DND-41 (cell line): Measurements from ENCODE around the gene CDK2AP2.

Experiments used
- ATAC-seq: fragments of 200-7000 bp; cut with Tn5 transposase; 3 replicates; pipeline ENCODE4 v1.9.1; 2021; ENCODE audit warnings: low read depth; ENCODE audit not compliant: insufficient read depth
- DNase-seq: peaks from one replicate; pipeline ENCODE4 v3.0.0-alpha.2; 2020
- H2AFZ ChIP-seq: 2 replicates; pipeline ENCODE4 v1.6.0; 2012; ENCODE audit warnings: low read depth, low read length
- H3K27ac ChIP-seq: 2 replicates; pipeline ENCODE4 v1.5.1; 2012; ENCODE audit warnings: low read length, inconsistent platforms
- H3K27me3 ChIP-seq: fragments of 200-600 bp; sonication (generic); 2 replicates; pipeline ENCODE4 v1.6.0; 2012; ENCODE audit warnings: low read length, mild to moderate bottlenecking, inconsistent platforms; ENCODE audit not compliant: insufficient read depth, poor library complexity
- H3K36me3 ChIP-seq: 2 replicates; pipeline ENCODE4 v1.5.1; 2012; ENCODE audit warnings: low read length, inconsistent platforms; ENCODE audit not compliant: insufficient read depth
- H3K4me1 ChIP-seq: 2 replicates; pipeline ENCODE4 v1.5.1; 2012; ENCODE audit warnings: mild to moderate bottlenecking, low read length; ENCODE audit not compliant: insufficient read depth
- H3K4me2 ChIP-seq: 2 replicates; pipeline ENCODE4 v1.6.0; 2012; ENCODE audit warnings: mild to moderate bottlenecking, moderate library complexity, low read length, inconsistent platforms; ENCODE audit not compliant: insufficient read depth
- H3K4me3 ChIP-seq, 2 experiments: fragments of 200-600 bp in 1 of 2; shearing (Covaris generic) in 1 of 2; 2 replicates each; pipeline ENCODE4 v1.5.1; 2012 to 2016; ENCODE audit warnings: inconsistent platforms in 2 of 2, low read length in 2 of 2, mild to moderate bottlenecking in 2 of 2, low read depth in 1 of 2, moderate library complexity in 1 of 2
- H3K79me2 ChIP-seq: 2 replicates; pipeline ENCODE4 v1.6.0; 2012; ENCODE audit warnings: low read length, inconsistent platforms; ENCODE audit not compliant: insufficient read depth
- H3K9ac ChIP-seq: 2 replicates; pipeline ENCODE4 v1.6.0; 2012; ENCODE audit warnings: low read depth, mild to moderate bottlenecking, inconsistent platforms, low read length, moderate library complexity
- H3K9me3 ChIP-seq: 2 replicates; pipeline ENCODE4 v1.5.1; 2012; ENCODE audit warnings: low read length, moderate library complexity, mild to moderate bottlenecking, inconsistent platforms; ENCODE audit not compliant: insufficient read depth, severe bottlenecking
- H4K20me1 ChIP-seq: 2 replicates; pipeline ENCODE4 v1.6.0; 2012; ENCODE audit warnings: low read length; ENCODE audit not compliant: insufficient read depth
- EZH2 ChIP-seq: IDR thresholded peaks from 3 replicates; pipeline ENCODE4 v1.6.1; 2012; ENCODE audit warnings: borderline replicate concordance, low read depth, mild to moderate bottlenecking, moderate library complexity, low read length, inconsistent platforms; ENCODE audit not compliant: severe bottlenecking
- TF ChIP-seq, protein P1 (sequence below): IDR thresholded peaks from 2 replicates; pipeline ENCODE4 v1.5.1; 2012; ENCODE audit warnings: borderline replicate concordance, low read length, moderate library complexity, mild to moderate bottlenecking; ENCODE audit not compliant: poor library complexity, severe bottlenecking; ENCODE audit errors: extremely low read depth

The CDK2AP2 gene

DNA sequence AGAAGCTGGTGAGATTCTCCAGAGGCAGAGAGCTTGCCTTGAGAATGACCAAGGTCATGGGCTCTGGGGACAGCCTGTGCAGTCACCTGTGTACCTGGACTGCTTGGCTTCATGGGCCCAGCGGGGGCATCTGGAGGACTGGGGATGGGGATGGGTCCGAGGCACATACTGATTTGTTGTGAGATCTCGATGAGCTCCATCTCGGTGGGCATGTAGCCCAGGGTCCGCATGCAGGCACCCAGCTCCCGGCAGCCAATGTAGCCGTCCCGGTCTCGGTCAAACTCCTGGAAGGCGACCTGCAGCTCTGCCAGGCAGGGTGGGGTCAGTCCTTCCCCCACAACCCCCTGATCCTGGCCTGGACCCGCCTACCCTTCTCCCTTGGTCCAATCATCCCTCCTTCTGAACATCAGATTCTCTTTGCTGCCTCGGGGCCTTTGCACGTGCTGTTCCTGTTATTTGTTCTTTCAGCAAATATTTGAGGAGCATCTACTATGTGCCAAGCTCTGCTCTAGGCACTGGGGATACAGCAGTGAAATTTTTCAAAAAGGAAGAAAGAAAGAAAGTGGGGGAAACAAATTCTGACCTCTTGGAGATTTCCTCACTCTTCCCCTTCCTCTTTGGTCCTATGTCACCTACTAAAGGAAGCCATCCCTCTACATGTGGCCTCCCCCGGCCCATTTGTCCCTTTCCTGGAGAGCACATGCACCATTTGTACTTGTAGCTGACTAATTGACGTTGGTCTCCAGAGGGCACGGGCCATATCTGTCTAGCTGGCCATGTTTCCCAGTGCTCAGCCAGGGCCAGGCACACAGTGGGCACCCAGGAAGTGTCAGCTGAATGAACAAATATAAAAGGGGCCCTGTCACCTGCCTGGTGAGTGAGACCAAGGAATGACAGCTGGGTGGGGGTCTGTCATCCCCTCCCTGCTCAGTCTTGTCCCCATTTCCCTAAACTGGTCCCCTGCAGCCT, 13.2 kb upstream of the CDK2AP2 start:
- Histone ChIP-seq H3K9ac (no peak overlapping the region), H3K36me3 (no peaks in the 10 kb centered on the region), H3K27ac (no peak overlapping the region), H3K4me3 (no peak overlapping the region), H3K4me1 (no peaks in the 10 kb centered on the region), H3K4me2 (no peak overlapping the region), H2AFZ (no peak overlapping the region), H3K9me3 (no peaks in the 10 kb centered on the region), H3K27me3 (no peaks in the 10 kb centered on the region), H3K79me2 (no peaks in the 10 kb centered on the region), H4K20me1 (no peaks in the 10 kb centered on the region)
- DNase-seq (no peak), ATAC-seq (no peak)
- TF ChIP-seq EZH2 = no peak

DNA sequence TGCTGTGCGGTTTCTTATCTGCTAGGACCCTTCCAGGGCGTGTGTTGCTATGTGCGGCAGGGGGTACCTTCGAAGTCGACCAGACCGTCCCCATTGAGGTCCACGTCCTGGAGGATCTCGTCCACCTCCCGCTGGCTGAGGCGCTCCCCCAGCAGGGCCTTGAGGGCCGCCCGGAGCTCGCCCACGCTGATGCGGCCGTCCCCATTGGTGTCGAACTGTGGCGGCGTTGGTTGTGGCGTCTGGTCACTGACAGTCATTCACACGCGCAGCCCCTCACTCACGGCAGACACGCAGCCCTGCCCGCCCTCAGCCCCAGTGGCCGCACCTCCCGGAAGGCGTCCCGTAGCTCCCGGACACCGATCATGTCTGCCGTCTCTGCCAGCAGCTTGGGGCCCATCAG, 11.8 kb upstream of the CDK2AP2 start:
- Histone ChIP-seq H3K9ac (no peak overlapping the region), H3K79me2 (no peaks in the 10 kb centered on the region), H3K27ac (no peak overlapping the region), H3K4me3 (no peak overlapping the region), H3K36me3 (no peaks in the 10 kb centered on the region), H4K20me1 (no peaks in the 10 kb centered on the region), H3K4me2 (no peak overlapping the region), H3K27me3 (no peaks in the 10 kb centered on the region), H2AFZ (no peak overlapping the region), H3K9me3 (no peaks in the 10 kb centered on the region), H3K4me1 (no peaks in the 10 kb centered on the region)
- ATAC-seq (no peak), DNase-seq (no peak)
- TF ChIP-seq EZH2 = no peak
- TF ChIP-seq, protein P1, sequence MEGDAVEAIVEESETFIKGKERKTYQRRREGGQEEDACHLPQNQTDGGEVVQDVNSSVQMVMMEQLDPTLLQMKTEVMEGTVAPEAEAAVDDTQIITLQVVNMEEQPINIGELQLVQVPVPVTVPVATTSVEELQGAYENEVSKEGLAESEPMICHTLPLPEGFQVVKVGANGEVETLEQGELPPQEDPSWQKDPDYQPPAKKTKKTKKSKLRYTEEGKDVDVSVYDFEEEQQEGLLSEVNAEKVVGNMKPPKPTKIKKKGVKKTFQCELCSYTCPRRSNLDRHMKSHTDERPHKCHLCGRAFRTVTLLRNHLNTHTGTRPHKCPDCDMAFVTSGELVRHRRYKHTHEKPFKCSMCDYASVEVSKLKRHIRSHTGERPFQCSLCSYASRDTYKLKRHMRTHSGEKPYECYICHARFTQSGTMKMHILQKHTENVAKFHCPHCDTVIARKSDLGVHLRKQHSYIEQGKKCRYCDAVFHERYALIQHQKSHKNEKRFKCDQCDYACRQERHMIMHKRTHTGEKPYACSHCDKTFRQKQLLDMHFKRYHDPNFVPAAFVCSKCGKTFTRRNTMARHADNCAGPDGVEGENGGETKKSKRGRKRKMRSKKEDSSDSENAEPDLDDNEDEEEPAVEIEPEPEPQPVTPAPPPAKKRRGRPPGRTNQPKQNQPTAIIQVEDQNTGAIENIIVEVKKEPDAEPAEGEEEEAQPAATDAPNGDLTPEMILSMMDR = no peak

DNA sequence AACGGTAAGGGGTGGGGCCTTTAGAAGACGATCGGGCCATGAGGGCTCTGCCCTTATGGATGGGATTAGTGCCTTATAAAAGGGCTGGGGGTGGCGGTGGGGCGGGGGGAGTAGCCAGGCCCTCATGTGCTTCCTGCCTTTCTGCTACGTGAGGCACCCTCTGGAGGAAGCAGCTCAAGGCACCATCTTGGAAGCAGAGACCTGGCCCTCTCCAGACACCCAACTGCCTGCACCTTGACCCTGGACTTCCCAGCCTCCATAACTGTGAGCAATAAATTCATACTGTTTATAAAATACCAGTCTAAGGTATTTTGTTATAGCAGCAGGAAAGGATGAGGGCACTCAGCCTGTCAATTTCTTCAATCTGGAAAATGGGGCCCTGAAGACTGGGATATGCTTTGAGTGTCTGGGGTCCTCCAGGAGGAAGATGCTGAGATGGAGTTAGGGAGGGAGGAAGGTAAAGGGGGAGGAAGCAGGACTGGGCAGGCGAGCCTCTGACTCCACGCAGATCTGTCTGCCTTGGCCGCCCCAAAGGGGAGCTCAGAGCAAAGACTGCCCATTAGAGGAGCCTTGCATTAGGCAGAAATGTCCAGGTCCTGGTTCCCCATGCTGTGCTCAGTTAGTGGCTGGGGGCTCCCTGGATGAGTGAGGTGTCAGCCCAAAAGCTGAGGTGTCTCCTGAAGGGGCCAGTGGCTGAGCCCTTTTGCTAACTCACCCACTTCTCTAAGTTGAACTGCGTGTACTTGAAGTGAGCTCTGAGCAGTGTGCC, 10.0 kb upstream of the CDK2AP2 start:
- H3K9ac ChIP-seq = no peak overlapping the region
- H3K27me3 ChIP-seq = no peaks in the 10 kb centered on the region
- no peaks in the 10 kb centered on the region for H4K20me1 ChIP-seq
- H3K36me3 ChIP-seq = no peaks in the 10 kb centered on the region
- no peaks in the 10 kb centered on the region for H3K79me2 ChIP-seq
- no peak for ATAC-seq
- H3K9me3 ChIP-seq = no peaks in the 10 kb centered on the region
- no peak for TF ChIP-seq EZH2
- TF ChIP-seq, protein P1 = no peak
- H2AFZ ChIP-seq = no peak overlapping the region
- H3K4me1 ChIP-seq = no peaks in the 10 kb centered on the region
- no peak overlapping the region for H3K4me3 ChIP-seq
- no peak overlapping the region for H3K4me2 ChIP-seq
- no peak overlapping the region for H3K27ac ChIP-seq
- DNase-seq = no peak

DNA sequence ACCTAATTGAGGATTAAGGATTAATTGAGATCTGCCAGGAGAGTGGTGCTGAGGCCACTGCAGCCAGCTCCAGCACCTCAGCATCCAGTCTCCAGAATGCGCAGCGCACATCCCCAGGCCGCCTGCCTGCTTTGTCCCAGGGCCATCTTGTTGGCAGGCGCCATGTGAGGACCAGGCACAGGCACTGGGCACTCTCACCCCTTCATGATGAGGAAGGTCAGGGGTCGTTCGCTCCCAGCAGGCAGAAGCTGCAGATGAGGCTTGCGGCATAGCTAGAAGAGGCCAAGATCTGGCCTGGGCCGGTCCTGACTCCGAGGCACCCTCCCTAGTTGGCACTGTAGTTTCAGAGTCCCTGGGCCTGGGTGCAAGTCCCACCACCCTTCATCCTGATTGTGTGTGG, 8.8 kb upstream of the CDK2AP2 start:
- no peak overlapping the region for H3K9ac ChIP-seq
- no peaks in the 10 kb centered on the region for H4K20me1 ChIP-seq
- H3K4me1 ChIP-seq = no peaks in the 10 kb centered on the region
- DNase-seq (no peak), ATAC-seq (no peak)
- no peaks in the 10 kb centered on the region for H3K27me3 ChIP-seq
- H3K9me3 ChIP-seq = no peaks in the 10 kb centered on the region
- no peaks in the 10 kb centered on the region for H3K36me3 ChIP-seq
- no peak overlapping the region for H3K27ac ChIP-seq
- no peak for TF ChIP-seq EZH2
- TF ChIP-seq, protein P1 = no peak
- no peak overlapping the region for H3K4me3 ChIP-seq
- H2AFZ ChIP-seq = no peak overlapping the region
- H3K79me2 ChIP-seq = no peaks in the 10 kb centered on the region
- no peak overlapping the region for H3K4me2 ChIP-seq
